OCI-LY1 (cell line): ENCODE data around the gene DRAP1.

Experiments
- CTCF ChIP-seq: fragments of 200-600 bp; sonication (generic), shearing (Covaris generic); IDR thresholded peaks from 2 replicates; pipeline ENCODE4 v1.5.1; 2017; ENCODE audit warnings: mild to moderate bottlenecking, antibody characterized with exemption, low read length, moderate library complexity, mixed read lengths
- EZH2 ChIP-seq: fragments of 200-600 bp; sonication (generic), shearing (Covaris generic); IDR thresholded peaks from 2 replicates; pipeline ENCODE4 v1.8.0; 2017; ENCODE audit warnings: borderline replicate concordance, mixed run types, mild to moderate bottlenecking, antibody characterized with exemption, low read length, moderate library complexity, mixed read lengths

- TF ChIP-seq CTCF = no peak
- no peak for TF ChIP-seq EZH2
Observed at GRCh38 chr11:65870307-65870658, 48.9 kb upstream of the DRAP1 start.
